ENCODE data around the gene TESK1. TPM values are rescaled to one million over a fixed set of nuclear protein-coding genes. Genes with fewer than 3 reads are reported as not detected.

Gene TESK1
- polyA plus RNA-seq, 2 of the 4 experiments (the other 2 are of a cell fraction) = 16.5 to 33.0 TPM

DNA sequence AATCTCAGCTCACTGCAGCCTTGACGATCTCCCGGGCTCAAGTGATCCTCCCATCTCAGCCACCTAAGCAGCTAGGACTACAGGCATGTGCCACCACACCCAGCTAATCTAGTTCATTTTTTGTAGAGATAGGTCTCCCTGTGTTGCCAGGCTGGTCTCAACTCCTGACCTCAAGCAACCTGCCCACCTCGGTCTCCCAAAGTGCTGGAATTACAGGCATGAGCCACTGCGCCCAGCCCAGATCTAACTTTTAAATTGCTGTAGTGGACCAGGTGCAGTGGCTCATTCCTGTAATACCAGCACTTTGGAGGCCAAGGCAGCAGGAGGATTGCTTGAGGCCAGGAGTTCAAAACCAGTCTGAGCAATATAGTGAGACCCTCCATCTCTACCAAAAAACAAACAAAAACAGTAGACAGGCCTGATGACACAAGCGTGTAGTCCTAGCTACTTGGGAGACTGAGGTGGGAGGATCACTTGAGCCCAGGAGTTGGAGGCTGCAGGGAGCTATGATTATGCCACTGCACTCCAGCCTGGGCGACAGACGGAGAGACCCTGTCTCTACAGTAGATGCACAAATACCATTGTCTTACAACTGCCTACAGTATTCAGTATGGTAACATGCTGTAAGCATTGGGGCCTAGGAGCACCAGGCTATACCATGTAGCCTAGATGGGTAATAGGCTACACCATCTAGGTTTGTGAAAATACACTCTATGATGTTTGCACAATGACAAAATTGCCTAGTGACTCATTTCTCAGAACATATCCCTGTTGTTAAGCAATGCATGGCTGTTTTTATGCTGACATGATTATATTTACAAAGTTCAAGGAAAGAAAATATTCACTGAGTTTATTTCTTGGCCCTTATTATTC lies 47.1 kb downstream of the TESK1 start:
- Histone ChIP-seq H3K4me3 (no peak overlapping the region), H3K9me3 (no peaks in the 10 kb centered on the region), H3K27ac (peak overlapping the region; percentile 45 to 65; a peak in 5 of 6 replicates), H3K4me2 (peak overlapping the region; percentile 73), H3K4me1 (peaks cover 28% of the 10 kb centered on the region)
- FAIRE-seq (no peak), DNase-seq (ENCODE audit: low read depth in 1 of 2, low spot score in 1 of 2) (peak in 1 of 2 experiments; percentile 75), ATAC-seq (peak; percentile 53 to 65; a peak in 5 of 6 replicates)
- POLR2A ChIA-PET = interaction anchor here (0.6 kb wide), 2 partner anchors 32 to 48 kb away, joined by 3 read pairs; no protein-coding TSS in a partner anchor
- WGBS (ENCODE audit: missing lambda C conversion rate) = 63% methylated on average over 7 of the region's 7 CpGs
- peak; percentile 81 for TF ChIP-seq FOSL2 (IDR thresholded peaks at IDR 0.05)
- TF ChIP-seq FOSL2 (CRISPR knock-in tag; IDR thresholded peaks at IDR 0.05) = peak; percentile 96
- peak; percentile 100 for TF ChIP-seq MAFK (IDR thresholded peaks at IDR 0.05; ENCODE audit: partially characterized antibody)
- peak; percentile 50; the same call in 1 of the 2 replicates for TF ChIP-seq TFCP2L1 (CRISPR knock-in tag; IDR thresholded peaks at IDR 0.05)
- no peak for TF ChIP-seq HOXB5 (CRISPR knock-in tag; IDR thresholded peaks at IDR 0.05)
- no peak for TF ChIP-seq RAD21 (conservative IDR thresholded peaks at IDR 0.05 in 1 of 2, IDR thresholded peaks at IDR 0.05 in 1 of 2)
- TF ChIP-seq CEBPB (IDR thresholded peaks at IDR 0.05) = peak; percentile 94
- peak; percentile 62; the same call in 1 of the 2 replicates for TF ChIP-seq JUNB (IDR thresholded peaks at IDR 0.05)
- TF ChIP-seq, protein P1, sequence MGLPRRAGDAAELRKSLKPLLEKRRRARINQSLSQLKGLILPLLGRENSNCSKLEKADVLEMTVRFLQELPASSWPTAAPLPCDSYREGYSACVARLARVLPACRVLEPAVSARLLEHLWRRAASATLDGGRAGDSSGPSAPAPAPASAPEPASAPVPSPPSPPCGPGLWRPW (IDR thresholded peaks at IDR 0.05) = peak; percentile 23; the same call in 1 of the 2 replicates
- CTCF ChIA-PET = interaction anchor here (0.9 to 1.0 kb wide), 2 partner anchors 43 to 87 kb away, joined by 4 to 6 read pairs; no protein-coding TSS in a partner anchor

GRCh38 chr9:35652829-35653209 lies 47.8 kb downstream of the TESK1 start:
- H3K4me1 ChIP-seq = peaks cover 25% of the 10 kb centered on the region
- POLR2A ChIA-PET = interaction anchor here (0.6 kb wide), 1 partner anchor 33 kb away, joined by 3 read pairs; no protein-coding TSS in a partner anchor
- no peak for TF ChIP-seq ESRRA (IDR thresholded peaks at IDR 0.05; ENCODE audit: borderline replicate concordance, low read length)
- no peak for TF ChIP-seq CBX8 (IDR thresholded peaks at IDR 0.05)
- no peak for TF ChIP-seq TP53 (CRISPR knock-in tag; IDR thresholded peaks at IDR 0.05)
- TF ChIP-seq, protein P1 (IDR thresholded peaks at IDR 0.05) = no peak
- 47% methylated on average over 8 of the region's 8 CpGs for WGBS (ENCODE audit: missing lambda C conversion rate)
- peak overlapping the region; percentile 73 for H3K4me2 ChIP-seq
- no peaks in the 10 kb centered on the region for H3K9me3 ChIP-seq
- H3K4me3 ChIP-seq = no peak overlapping the region
- DNase-seq (ENCODE audit: low read depth in 1 of 2, low spot score in 1 of 2) (no peak), FAIRE-seq (no peak), ATAC-seq (no peak)
- peak overlapping the region; percentile 32 to 77; a peak in 4 of 6 replicates for H3K27ac ChIP-seq
- CTCF ChIA-PET = interaction anchor here (0.9 to 10.6 kb wide), 4 partner anchors 43 to 536 kb away, joined by 4 to 243 read pairs (median 5); partner anchors contain the start of genes CREB3 and TLN1

- ChIA-PET POLR2A (interaction anchor here (0.6 kb wide), 1 partner anchor 53 kb away, joined by 6 read pairs; no protein-coding TSS in a partner anchor), CTCF (interaction anchor here (0.9 to 10.6 kb wide), 5 partner anchors 9 to 537 kb away, joined by 3 to 243 read pairs (median 4); partner anchors contain the start of genes CREB3 and TLN1)
- H3K4me3 ChIP-seq = no peak overlapping the region
- H3K4me1 ChIP-seq = peaks cover 25% of the 10 kb centered on the region
- H3K4me2 ChIP-seq = no peak overlapping the region; the same call in 2 of the 3 replicates
- WGBS (ENCODE audit: missing lambda C conversion rate) = 82% methylated on average over 2 of the region's 2 CpGs
- no peak overlapping the region; a peak in 1 of 6 replicates for H3K27ac ChIP-seq
- TF ChIP-seq SMC3 (IDR thresholded peaks at IDR 0.05) = no peak
- TF ChIP-seq RAD21 (conservative IDR thresholded peaks at IDR 0.05 in 1 of 2, IDR thresholded peaks at IDR 0.05 in 1 of 2) = no peak
- TF ChIP-seq KDM5A (IDR thresholded peaks at IDR 0.05) = no peak
- TF ChIP-seq, protein P2, sequence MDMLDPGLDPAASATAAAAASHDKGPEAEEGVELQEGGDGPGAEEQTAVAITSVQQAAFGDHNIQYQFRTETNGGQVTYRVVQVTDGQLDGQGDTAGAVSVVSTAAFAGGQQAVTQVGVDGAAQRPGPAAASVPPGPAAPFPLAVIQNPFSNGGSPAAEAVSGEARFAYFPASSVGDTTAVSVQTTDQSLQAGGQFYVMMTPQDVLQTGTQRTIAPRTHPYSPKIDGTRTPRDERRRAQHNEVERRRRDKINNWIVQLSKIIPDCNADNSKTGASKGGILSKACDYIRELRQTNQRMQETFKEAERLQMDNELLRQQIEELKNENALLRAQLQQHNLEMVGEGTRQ (IDR thresholded peaks at IDR 0.05) = no peak
- no peak for TF ChIP-seq EP300 (IDR thresholded peaks at IDR 0.05)
- no peak for TF ChIP-seq ZC3H11A (IDR thresholded peaks at IDR 0.05)
- no peak for TF ChIP-seq TP53 (CRISPR knock-in tag; IDR thresholded peaks at IDR 0.05)
- no peak for TF ChIP-seq CTCF (IDR thresholded peaks at IDR 0.05)
- no peak for TF ChIP-seq CBX2 (IDR thresholded peaks at IDR 0.05; ENCODE audit: borderline replicate concordance, low read depth)
- no peak for TF ChIP-seq HOXA7 (CRISPR knock-in tag; IDR thresholded peaks at IDR 0.05)
- TF ChIP-seq ZNF302 (CRISPR knock-in tag; IDR thresholded peaks at IDR 0.05) = no peak
- no peak for TF ChIP-seq POLR2A (IDR thresholded peaks at IDR 0.05; ENCODE audit: low read length)
- TF ChIP-seq, protein P3, sequence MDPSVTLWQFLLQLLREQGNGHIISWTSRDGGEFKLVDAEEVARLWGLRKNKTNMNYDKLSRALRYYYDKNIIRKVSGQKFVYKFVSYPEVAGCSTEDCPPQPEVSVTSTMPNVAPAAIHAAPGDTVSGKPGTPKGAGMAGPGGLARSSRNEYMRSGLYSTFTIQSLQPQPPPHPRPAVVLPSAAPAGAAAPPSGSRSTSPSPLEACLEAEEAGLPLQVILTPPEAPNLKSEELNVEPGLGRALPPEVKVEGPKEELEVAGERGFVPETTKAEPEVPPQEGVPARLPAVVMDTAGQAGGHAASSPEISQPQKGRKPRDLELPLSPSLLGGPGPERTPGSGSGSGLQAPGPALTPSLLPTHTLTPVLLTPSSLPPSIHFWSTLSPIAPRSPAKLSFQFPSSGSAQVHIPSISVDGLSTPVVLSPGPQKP (IDR thresholded peaks at IDR 0.05; ENCODE audit: low read depth, low read length) = no peak
- no peak for TF ChIP-seq ZFP36 (IDR thresholded peaks at IDR 0.05; ENCODE audit: borderline replicate concordance, partially characterized antibody)
- TF ChIP-seq, protein P4, sequence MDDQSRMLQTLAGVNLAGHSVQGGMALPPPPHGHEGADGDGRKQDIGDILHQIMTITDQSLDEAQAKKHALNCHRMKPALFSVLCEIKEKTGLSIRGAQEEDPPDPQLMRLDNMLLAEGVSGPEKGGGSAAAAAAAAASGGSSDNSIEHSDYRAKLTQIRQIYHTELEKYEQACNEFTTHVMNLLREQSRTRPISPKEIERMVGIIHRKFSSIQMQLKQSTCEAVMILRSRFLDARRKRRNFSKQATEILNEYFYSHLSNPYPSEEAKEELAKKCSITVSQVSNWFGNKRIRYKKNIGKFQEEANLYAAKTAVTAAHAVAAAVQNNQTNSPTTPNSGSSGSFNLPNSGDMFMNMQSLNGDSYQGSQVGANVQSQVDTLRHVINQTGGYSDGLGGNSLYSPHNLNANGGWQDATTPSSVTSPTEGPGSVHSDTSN (IDR thresholded peaks at IDR 0.05) = no peak
- TF ChIP-seq FOXS1 (CRISPR knock-in tag; IDR thresholded peaks at IDR 0.05) = no peak
- ATAC-seq (no peak), DNase-seq (ENCODE audit: low read depth in 1 of 2, low spot score in 1 of 2) (no peak), FAIRE-seq (no peak)
- H3K9me3 ChIP-seq = no peaks in the 10 kb centered on the region
Measured at GRCh38 chr9:35653611-35654010, 48.5 kb downstream of the TESK1 start.

Measured in A549 (cell line).